NCI-H2107 (cell line): ENCODE data around the gene MRLN.

ENCODE experiments used
- DNase-seq: peaks from one replicate; lab custom pipeline; 2025; lab: John Stamatoyannopoulos, UW

The MRLN gene

GRCh38 chr10:59705931-59706330 is 47.3 kb downstream of the MRLN start:
- no peak for DNase-seq

- DNase-seq, result no peak
Measured at GRCh38 chr10:59704630-59705029, 48.6 kb downstream of the MRLN start.

GRCh38 chr10:59702347-59702746 is 50.9 kb downstream of the MRLN start:
- no peak for DNase-seq

GRCh38 chr10:59700709-59701108 is 52.5 kb downstream of the MRLN start:
- no peak for DNase-seq

- no peak for DNase-seq
Measured at GRCh38 chr10:59698326-59698725, 54.9 kb downstream of the MRLN start.

- DNase-seq, result no peak
Measured at GRCh38 chr10:59695637-59696036, 57.6 kb downstream of the MRLN start.

- no peak for DNase-seq
Measured at GRCh38 chr10:59694936-59695335, 58.3 kb downstream of the MRLN start.

GRCh38 chr10:59692113-59692512 is 61.1 kb downstream of the MRLN start:
- no peak for DNase-seq

GRCh38 chr10:59688921-59689351 is 64.3 kb downstream of the MRLN start:
- no peak for DNase-seq

- no peak for DNase-seq
Measured at GRCh38 chr10:59687657-59688056, 65.6 kb downstream of the MRLN start.
